Endothelial cell of umbilical vein (primary cell): ENCODE data around the gene PRKCQ. TPM values are rescaled to one million over a fixed set of nuclear protein-coding genes. Genes with fewer than 3 reads are reported as not detected.

Source experiments
- BruUV-seq: library from RNA; stranded (reverse); fragments of 400-500 nt; replicated peaks from 2 replicates; lab custom pipeline; 2021; lab: Mats Ljungman, UMichigan
- CTCF ChIA-PET: fragments of 300-600, 350-600 bp; sonication (Branson Sonifier 250); formaldehyde crosslinking; loops from one replicate; lab custom pipeline; 2021; ENCODE audit warnings: antibody characterized with exemption, inconsistent platforms; lab: Charles Lee
- POLR2A ChIA-PET: fragments of 300-600, 350-600 bp; sonication (Branson Sonifier 250); formaldehyde crosslinking; loops from one replicate; lab custom pipeline; 2021; ENCODE audit warnings: antibody characterized with exemption, inconsistent platforms; lab: Charles Lee
- DNase-seq: peaks from one replicate; pipeline ENCODE4 v3.0.0-alpha.2; 2011; ENCODE audit warnings: low read depth, low spot score
- FAIRE-seq: peaks from 2 replicates; lab custom pipeline; 2011; peaks lifted over from hg19 to GRCh38; lab: Jason Lieb, UNC
- H2AFZ ChIP-seq: 2 replicates; pipeline ENCODE4 v1.6.0; 2012; ENCODE audit warnings: low read depth, low read length, control low read depth, inconsistent platforms
- H3K27ac ChIP-seq: 2 replicates; pipeline ENCODE4 v1.5.1; 2011; ENCODE audit warnings: low read depth, mild to moderate bottlenecking, control low read depth, low read length, moderate library complexity; ENCODE audit not compliant: insufficient read depth
- H3K27me3 ChIP-seq, 2 experiments: 2 replicates each; pipeline versions ENCODE4 v1.6.0 to v1.6.1; 2011; ENCODE audit warnings: low read length in 2 of 2, mixed read lengths in 1 of 2; ENCODE audit not compliant: control insufficient read depth in 2 of 2, insufficient read depth in 2 of 2
- H3K36me3 ChIP-seq, 2 experiments: 2 replicates in 1 of 2; 3 replicates in 1 of 2; pipeline ENCODE4 v1.5.1; 2011; ENCODE audit warnings: low read length in 2 of 2, mild to moderate bottlenecking in 1 of 2, moderate library complexity in 1 of 2; ENCODE audit not compliant: control insufficient read depth in 2 of 2, insufficient read depth in 2 of 2; ENCODE audit errors: extremely low read depth in 1 of 2
- H3K4me1 ChIP-seq: 3 replicates; pipeline ENCODE4 v1.5.1; 2011; ENCODE audit warnings: mild to moderate bottlenecking, low read length; ENCODE audit not compliant: control insufficient read depth, insufficient read depth; ENCODE audit errors: extremely low read depth
- H3K4me2 ChIP-seq: 2 replicates; pipeline ENCODE4 v1.6.1; 2011; ENCODE audit warnings: low read length, control low read depth, mixed read lengths; ENCODE audit not compliant: insufficient read depth
- H3K4me3 ChIP-seq, 3 experiments: fragments of 200-600 bp in 1 of 3; sonication (generic), shearing (Covaris generic) in 1 of 3; replicated peaks in 1 of 3; 2 replicates each; pipeline ENCODE4 v1.5.1; 2011 to 2016; ENCODE audit warnings: control low read depth in 3 of 3, low read length in 3 of 3, mild to moderate bottlenecking in 2 of 3, inconsistent platforms in 1 of 3, low read depth in 1 of 3, moderate library complexity in 1 of 3; ENCODE audit not compliant: insufficient read depth in 1 of 3
- H3K79me2 ChIP-seq: 2 replicates; pipeline ENCODE4 v1.6.0; 2012; ENCODE audit warnings: low read length, inconsistent platforms; ENCODE audit not compliant: control insufficient read depth, insufficient read depth
- H3K9ac ChIP-seq: replicated peaks from 2 replicates; pipeline ENCODE3; 2011; ENCODE audit warnings: low read length, control low read depth; ENCODE audit not compliant: insufficient read depth; ENCODE audit errors: extremely low read depth
- H3K9me1 ChIP-seq: replicated peaks from 3 replicates; pipeline ENCODE4 v1.6.0; 2011; ENCODE audit warnings: mild to moderate bottlenecking, low read length; ENCODE audit not compliant: control insufficient read depth, insufficient read depth; ENCODE audit errors: extremely low read depth
- H3K9me3 ChIP-seq: replicated peaks from 2 replicates; pipeline ENCODE4 v1.5.1; 2012; ENCODE audit warnings: low read length, inconsistent platforms; ENCODE audit not compliant: control insufficient read depth, insufficient read depth
- H4K20me1 ChIP-seq: replicated peaks from 2 replicates; pipeline ENCODE3; 2011; ENCODE audit warnings: mild to moderate bottlenecking, low read length; ENCODE audit not compliant: control insufficient read depth, insufficient read depth; ENCODE audit errors: extremely low read depth
- EZH2 ChIP-seq: IDR thresholded peaks from 2 replicates; pipeline ENCODE4 v1.6.1; 2012; ENCODE audit warnings: borderline replicate concordance, low read depth, mild to moderate bottlenecking, moderate library complexity, low read length, inconsistent platforms; ENCODE audit not compliant: severe bottlenecking
- FOS ChIP-seq: IDR thresholded peaks from 2 replicates; pipeline ENCODE4 v1.6.1; 2011; ENCODE audit warnings: mild to moderate bottlenecking, low read length, moderate library complexity, borderline replicate concordance; ENCODE audit not compliant: insufficient read depth
- GATA2 ChIP-seq: IDR thresholded peaks from 2 replicates; pipeline ENCODE4 v1.7.0; 2011; ENCODE audit warnings: low read depth, mild to moderate bottlenecking, moderate library complexity, mixed read lengths, low read length; ENCODE audit not compliant: insufficient read length, insufficient read depth
- JUN ChIP-seq: IDR thresholded peaks from 2 replicates; pipeline ENCODE4 v1.6.1; 2011; ENCODE audit warnings: borderline replicate concordance, low read depth; ENCODE audit not compliant: insufficient read length, insufficient read depth
- MYC ChIP-seq: IDR thresholded peaks from one replicate; pipeline ENCODE4 v1.6.1; 2011; ENCODE audit warnings: mild to moderate bottlenecking, low read depth, low read length
- POLR2A ChIP-seq: IDR thresholded peaks from 2 replicates; pipeline ENCODE4 v1.6.1; 2012; ENCODE audit warnings: low read depth, mild to moderate bottlenecking, control low read depth, low read length
- POLR2AphosphoS5 ChIP-seq: IDR thresholded peaks from 2 replicates; pipeline ENCODE4 v1.6.1; 2012; ENCODE audit warnings: low read depth, mild to moderate bottlenecking, control low read depth, low read length, moderate library complexity; ENCODE audit not compliant: insufficient read depth
- dilution Hi-C: fragments of 300-500 bp; cut with MboI; formaldehyde crosslinking; loops from one replicate; pipeline ENCODE4 v1.15.0; 2019; ENCODE audit warnings: low sequenced_read_pairs; ENCODE audit not compliant: extremely low pct_ligation_motif_present
- intact Hi-C: fragments of 100-400 bp; cut with micrococcal nuclease; formaldehyde crosslinking; loops from one replicate; pipeline ENCODE4 v1.10.0; 2022
- polyA plus RNA-seq, 4 experiments: library from polyadenylated mRNA; depleted of rRNA in 3 of 4; stranded (reverse) in 3 of 4; unstranded in 1 of 4; fragments of >200 nt; gene quantifications; 2 replicates each; pipeline versions ENCODE4 v1.2.1 to v1.2.3, GENCODE V29; 2011 to 2012; ENCODE audit warnings: missing spikeins in 1 of 4
- total RNA-seq: library from RNA; stranded (reverse); gene quantifications from 2 replicates; pipeline ENCODE4 v1.2.3, GENCODE V29; 2021
- TF ChIP-seq, protein P1 (sequence below): IDR thresholded peaks from 2 replicates; pipeline ENCODE4 v1.6.1; 2011; ENCODE audit not compliant: insufficient read depth, insufficient read length
- TF ChIP-seq, protein P2 (sequence below), 2 donors: IDR thresholded peaks; 1 replicate in 1 of 2; 2 replicates in 1 of 2; pipeline ENCODE4 v1.5.1; 2011; ENCODE audit warnings: low read length in 2 of 2, mild to moderate bottlenecking in 2 of 2, moderate library complexity in 2 of 2, control low read depth in 1 of 2, inconsistent platforms in 1 of 2, low read depth in 1 of 2; ENCODE audit not compliant: insufficient read depth in 1 of 2; ENCODE audit errors: extremely low read depth in 1 of 2

The PRKCQ gene
- total and polyA plus RNA-seq, 2 donors (not counting 3 experiments of a cell fraction or from before 2014, with no cell fraction given) = 0.32 to 0.55 TPM

DNA sequence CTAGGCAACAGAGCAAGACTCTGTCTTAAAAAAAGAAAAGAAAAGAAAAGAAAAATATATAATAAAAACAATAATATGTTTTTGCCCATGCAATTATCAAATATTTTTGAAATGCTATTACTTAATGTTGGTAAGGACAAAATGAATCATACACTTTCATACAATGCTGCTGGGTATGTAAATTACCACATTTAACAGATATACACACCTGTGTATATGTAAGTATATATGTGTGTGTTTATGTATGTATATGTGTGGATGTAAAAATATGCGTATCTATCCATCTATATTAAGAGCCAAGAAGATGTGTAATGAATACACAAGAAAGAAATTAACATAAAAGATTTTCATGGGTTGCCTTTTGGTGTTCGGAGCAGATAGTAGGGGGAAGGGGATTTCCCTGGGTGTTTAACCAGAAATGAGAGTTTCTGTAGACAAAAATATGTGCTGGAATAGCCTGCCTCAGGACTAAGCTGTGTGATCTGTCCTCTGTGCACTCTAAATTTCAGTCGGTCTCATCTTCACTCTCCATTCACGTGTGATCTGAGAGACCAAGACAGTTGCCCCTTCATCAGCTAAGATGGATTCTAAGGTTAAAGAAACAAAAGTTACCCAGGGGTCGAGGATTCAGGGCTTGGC, 61.2 kb downstream of the PRKCQ start:
- H3K9me1 ChIP-seq = no peaks in the 10 kb centered on the region
- TF ChIP-seq, protein P1, sequence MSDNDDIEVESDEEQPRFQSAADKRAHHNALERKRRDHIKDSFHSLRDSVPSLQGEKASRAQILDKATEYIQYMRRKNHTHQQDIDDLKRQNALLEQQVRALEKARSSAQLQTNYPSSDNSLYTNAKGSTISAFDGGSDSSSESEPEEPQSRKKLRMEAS = no peak
- TF ChIP-seq, protein P2, sequence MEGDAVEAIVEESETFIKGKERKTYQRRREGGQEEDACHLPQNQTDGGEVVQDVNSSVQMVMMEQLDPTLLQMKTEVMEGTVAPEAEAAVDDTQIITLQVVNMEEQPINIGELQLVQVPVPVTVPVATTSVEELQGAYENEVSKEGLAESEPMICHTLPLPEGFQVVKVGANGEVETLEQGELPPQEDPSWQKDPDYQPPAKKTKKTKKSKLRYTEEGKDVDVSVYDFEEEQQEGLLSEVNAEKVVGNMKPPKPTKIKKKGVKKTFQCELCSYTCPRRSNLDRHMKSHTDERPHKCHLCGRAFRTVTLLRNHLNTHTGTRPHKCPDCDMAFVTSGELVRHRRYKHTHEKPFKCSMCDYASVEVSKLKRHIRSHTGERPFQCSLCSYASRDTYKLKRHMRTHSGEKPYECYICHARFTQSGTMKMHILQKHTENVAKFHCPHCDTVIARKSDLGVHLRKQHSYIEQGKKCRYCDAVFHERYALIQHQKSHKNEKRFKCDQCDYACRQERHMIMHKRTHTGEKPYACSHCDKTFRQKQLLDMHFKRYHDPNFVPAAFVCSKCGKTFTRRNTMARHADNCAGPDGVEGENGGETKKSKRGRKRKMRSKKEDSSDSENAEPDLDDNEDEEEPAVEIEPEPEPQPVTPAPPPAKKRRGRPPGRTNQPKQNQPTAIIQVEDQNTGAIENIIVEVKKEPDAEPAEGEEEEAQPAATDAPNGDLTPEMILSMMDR (IDR thresholded peaks at IDR 0.05; ENCODE audit: extremely low read depth in 1 of 2, insufficient read depth in 1 of 2, low read depth in 1 of 2, low read length in 2 of 2) = no peak
- TF ChIP-seq FOS = no peak
- no peak for TF ChIP-seq JUN
- TF ChIP-seq POLR2A = no peak
- no peak for TF ChIP-seq MYC
- no peak for TF ChIP-seq GATA2
- no peak for TF ChIP-seq POLR2AphosphoS5
- TF ChIP-seq EZH2 = no peak
- no peak overlapping the region for H3K4me2 ChIP-seq
- BruUV-seq = no TSS peak
- no peak overlapping the region for H3K4me3 ChIP-seq
- no peaks in the 10 kb centered on the region for H3K27me3 ChIP-seq
- CTCF ChIA-PET = no interaction called here
- dilution Hi-C loops (no loop called here), intact Hi-C loops (no loop called here)
- no peaks in the 10 kb centered on the region for H3K79me2 ChIP-seq
- H3K36me3 ChIP-seq = no peaks in the 10 kb centered on the region
- POLR2A ChIA-PET = no interaction called here
- H3K27ac ChIP-seq = no peak overlapping the region
- no peaks in the 10 kb centered on the region for H3K9me3 ChIP-seq
- FAIRE-seq (no peak), DNase-seq (no peak)
- no peaks in the 10 kb centered on the region for H3K4me1 ChIP-seq
- no peak overlapping the region for H3K9ac ChIP-seq
- no peaks in the 10 kb centered on the region for H4K20me1 ChIP-seq
- H2AFZ ChIP-seq = no peak overlapping the region
